Right cardiac atrium (tissue), 5 donors: Measurements from ENCODE around the gene BANP. TPM values are rescaled to one million over a fixed set of nuclear protein-coding genes. Genes with fewer than 3 reads are reported as not detected.

ENCODE experiments used
- ATAC-seq, 2 donors: fragments of 200-7000 bp; cut with Tn5 transposase; one replicate each; pipeline versions ENCODE4 v1.8.0 to v1.9.1; 2020; ENCODE audit warnings: moderate library complexity in 2 of 2, mild to moderate bottlenecking in 1 of 2
- DNase-seq, 3 donors: peaks; one replicate each; pipeline ENCODE4 v3.0.0-alpha.2; 2020
- H3K27ac ChIP-seq: one replicate; pipeline ENCODE4 v1.5.1; 2013; ENCODE audit warnings: mild to moderate bottlenecking, low read length, control low read depth, moderate library complexity
- H3K27me3 ChIP-seq: one replicate; pipeline ENCODE4 v1.6.1; 2013; ENCODE audit not compliant: control insufficient read depth, insufficient read depth
- H3K4me1 ChIP-seq: one replicate; pipeline ENCODE4 v1.6.1; 2013; ENCODE audit warnings: low read length; ENCODE audit not compliant: control insufficient read depth, insufficient read depth
- H3K4me3 ChIP-seq: one replicate; pipeline ENCODE4 v1.5.1; 2013; ENCODE audit warnings: low read length, control low read depth
- H3K9me3 ChIP-seq: one replicate; pipeline ENCODE4 v1.6.1; 2013; ENCODE audit warnings: low read length; ENCODE audit not compliant: control insufficient read depth
- WGBS: extraction: QIAGEN DNeasy Blood & Tissue Kit; methylation state at CpG from one replicate; pipeline ENCODE4 v1.1.7; 2013; 5-methylcytosine and 5-hydroxymethylcytosine counted together
- intact Hi-C, 4 donors: fragments of 100-400 bp; cut with DNase I; formaldehyde crosslinking; loops; one replicate each; pipeline versions ENCODE4 v1.11.0 to v1.14.0; 2022 to 2023
- polyA plus RNA-seq: library from polyadenylated mRNA; stranded (reverse); fragments of 200-250 nt; gene quantifications from one replicate; pipeline ENCODE4 v1.2.3, GENCODE V29; 2013
- total RNA-seq, 4 donors: library from RNA; stranded (reverse); fragmentation: NEBNext Ultra II Directional; extraction: Animal tissue kit (Norgen Biotek cat#: 25700); gene quantifications; one replicate each; pipeline ENCODE4 v1.2.1, GENCODE V29; 2021
- donor health status: healthy with polysubstance abuse.
- donor health status: DM: no; HTN: yes; CAD: no.
- donor health status: DM: no; HTN: no; CAD: no.
- donor health status: DM: no; HTN: yes; CAD: no; lungs with severe emphysema.
- donor health status: DM: yes; HTN: yes; CAD: no.

The BANP gene
- total and polyA plus RNA-seq, 5 donors = 9.0 to 18.1 (median 17.2) TPM

DNA sequence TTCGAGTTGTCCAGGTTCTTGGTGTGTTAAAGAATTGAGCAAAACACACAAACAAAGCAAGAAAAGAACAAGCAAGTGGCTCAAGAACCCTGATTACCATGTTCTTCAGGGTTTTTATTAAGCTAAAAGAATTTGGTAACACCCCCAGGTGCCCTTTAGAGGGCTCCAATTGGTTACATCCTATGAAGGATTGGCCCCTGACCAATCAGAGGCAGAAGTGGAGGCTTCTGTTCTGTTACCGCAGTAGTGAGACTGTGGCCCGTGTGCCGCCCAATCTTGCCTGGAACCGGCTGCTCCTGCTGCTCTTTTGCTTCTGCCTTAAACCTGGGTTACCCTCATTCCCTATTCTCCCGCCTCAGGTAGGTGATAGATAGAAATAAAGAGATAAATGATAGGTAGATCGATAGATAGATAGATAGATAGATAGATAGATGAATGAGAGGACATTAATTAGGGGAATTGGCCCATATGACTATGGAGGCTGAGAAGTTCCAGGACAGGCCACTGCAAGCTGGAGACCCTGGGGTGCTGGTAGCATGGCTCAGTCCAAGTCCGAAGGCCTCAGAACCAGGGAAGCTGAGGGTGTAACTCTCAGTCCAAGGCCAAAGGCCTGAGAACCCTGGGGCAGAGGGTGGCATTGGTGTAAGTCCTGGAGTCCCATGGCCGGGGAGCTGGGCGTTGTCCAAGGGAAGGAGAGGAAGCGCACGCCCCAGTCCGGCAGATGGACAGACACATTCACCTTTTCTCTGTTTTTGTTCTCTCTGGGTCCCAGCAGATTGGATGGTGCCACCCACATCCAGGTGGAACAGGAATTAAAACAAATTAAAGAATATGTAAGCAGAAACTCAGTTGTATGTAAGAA, 11.4 kb upstream of the BANP start:
- intact Hi-C loops = no loop called here
- H3K4me3 ChIP-seq = no peak overlapping the region
- ATAC-seq = no peak
- H3K9me3 ChIP-seq = no peaks in the 10 kb centered on the region
- DNase-seq = no peak
- H3K27ac ChIP-seq = no peak overlapping the region
- no peaks in the 10 kb centered on the region for H3K27me3 ChIP-seq
- H3K4me1 ChIP-seq = no peaks in the 10 kb centered on the region
- WGBS = 88% methylated on average over 13 of the region's 13 CpGs

DNA sequence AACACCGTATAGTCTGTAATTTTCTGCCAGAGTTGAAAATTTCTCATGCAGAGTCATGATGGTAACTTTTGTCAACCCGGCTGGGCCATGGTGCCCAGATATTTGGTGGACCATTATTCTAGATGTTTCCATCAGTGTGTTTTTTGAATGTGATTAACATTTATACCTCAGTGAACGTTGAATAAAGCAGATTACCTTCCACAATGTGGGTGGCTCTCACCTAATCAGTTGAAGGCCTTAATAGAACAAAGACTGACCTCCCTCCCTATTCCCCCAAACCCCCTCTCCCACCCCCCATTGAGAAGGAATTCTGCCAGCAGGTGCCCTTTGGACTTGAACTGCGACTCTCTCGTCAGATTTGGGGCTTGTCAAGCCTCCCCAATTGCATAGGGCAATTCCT, 8.6 kb upstream of the BANP start:
- H3K4me3 ChIP-seq = no peak overlapping the region
- DNase-seq (no peak), ATAC-seq (no peak)
- H3K9me3 ChIP-seq = no peaks in the 10 kb centered on the region
- intact Hi-C loops = no loop called here
- 79% methylated on average over 5 of the region's 5 CpGs for WGBS
- no peak overlapping the region for H3K27ac ChIP-seq
- peaks cover 2% of the 10 kb centered on the region for H3K4me1 ChIP-seq
- no peaks in the 10 kb centered on the region for H3K27me3 ChIP-seq

DNA sequence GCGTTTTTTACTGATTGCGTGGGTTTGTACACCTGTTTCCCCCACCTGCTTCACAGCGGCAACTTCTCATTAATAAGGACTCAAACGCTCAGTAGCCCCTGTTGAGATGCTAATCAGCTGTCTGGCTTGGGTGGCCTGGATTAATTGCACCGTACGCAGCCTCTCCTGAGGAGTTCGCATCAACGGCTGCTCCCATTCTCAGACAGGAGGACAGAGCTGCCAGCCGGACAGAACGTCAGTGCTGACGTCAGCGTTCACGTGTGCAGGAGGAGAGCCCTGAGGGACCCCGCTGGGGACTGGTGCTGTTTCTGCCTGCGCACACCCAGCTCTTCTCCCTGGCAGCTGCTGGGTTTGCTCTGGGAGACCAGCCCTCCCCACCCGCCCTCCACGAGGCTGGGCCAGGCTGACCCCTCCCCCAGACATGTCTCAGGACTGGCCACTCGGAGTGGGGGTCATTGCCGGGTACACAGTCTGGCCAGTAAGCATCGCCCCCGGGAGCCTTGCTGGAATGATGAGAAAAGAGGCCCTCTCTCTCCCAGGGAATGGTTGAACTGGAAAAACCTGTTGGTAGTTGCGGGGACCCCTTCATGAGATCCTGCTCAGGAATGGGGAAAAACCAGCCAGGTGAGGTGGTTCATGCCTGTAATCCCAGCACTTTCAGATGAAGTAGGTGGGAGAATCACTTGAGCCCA, 5.7 kb upstream of the BANP start:
- 24% methylated on average over 22 of the region's 22 CpGs for WGBS
- peak overlapping the region; percentile 36 for H3K27ac ChIP-seq
- peaks cover 2% of the 10 kb centered on the region for H3K4me1 ChIP-seq
- peak; percentile 90 for ATAC-seq
- H3K4me3 ChIP-seq = peak overlapping the region; percentile 31
- intact Hi-C loops = no loop called here
- H3K9me3 ChIP-seq = no peaks in the 10 kb centered on the region
- peak; percentile 85 to 91 (median 87) for DNase-seq
- no peaks in the 10 kb centered on the region for H3K27me3 ChIP-seq

DNA sequence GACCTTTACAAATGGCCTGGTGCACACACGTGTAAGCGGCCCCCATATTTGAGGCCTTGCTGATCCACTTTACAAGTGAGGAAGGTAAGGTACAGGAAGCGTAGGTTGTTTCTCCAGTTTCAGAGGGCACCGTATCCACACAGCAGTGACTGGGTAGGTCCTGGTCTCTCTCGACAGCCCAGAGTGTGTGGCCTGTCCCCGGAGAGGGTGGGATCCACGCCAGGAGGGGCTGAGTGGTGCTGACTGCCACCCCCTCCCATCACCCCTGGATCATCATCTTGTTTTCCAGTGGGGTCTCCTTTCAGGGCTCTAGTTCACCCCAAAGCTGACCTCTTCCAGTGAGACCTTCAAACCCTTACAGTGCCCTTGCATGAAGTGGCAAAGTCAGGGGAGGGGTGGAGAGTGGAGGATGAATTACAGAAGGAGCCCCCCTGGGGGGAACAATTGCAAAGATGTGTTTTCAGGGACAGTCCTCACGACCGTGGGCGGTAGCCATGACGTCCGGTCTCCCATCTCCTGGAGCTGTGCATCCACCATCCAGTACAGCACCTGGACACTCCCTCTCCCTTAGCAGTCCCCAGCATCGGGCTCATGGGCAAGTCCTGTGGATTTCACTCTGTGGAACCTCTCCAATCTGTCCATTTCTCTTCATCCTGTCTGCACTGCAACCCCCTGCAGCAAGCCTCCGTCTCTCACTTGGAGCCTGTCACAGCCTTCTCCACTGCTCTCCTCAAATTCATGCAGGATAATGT, 4.5 kb upstream of the BANP start:
- Histone ChIP-seq H3K4me3 (no peak overlapping the region), H3K27ac (no peak overlapping the region), H3K4me1 (peaks cover 2% of the 10 kb centered on the region), H3K27me3 (no peaks in the 10 kb centered on the region), H3K9me3 (no peaks in the 10 kb centered on the region)
- DNase-seq = no peak
- intact Hi-C loops = no loop called here
- 73% methylated on average over 14 of the region's 14 CpGs for WGBS
- no peak for ATAC-seq

DNA sequence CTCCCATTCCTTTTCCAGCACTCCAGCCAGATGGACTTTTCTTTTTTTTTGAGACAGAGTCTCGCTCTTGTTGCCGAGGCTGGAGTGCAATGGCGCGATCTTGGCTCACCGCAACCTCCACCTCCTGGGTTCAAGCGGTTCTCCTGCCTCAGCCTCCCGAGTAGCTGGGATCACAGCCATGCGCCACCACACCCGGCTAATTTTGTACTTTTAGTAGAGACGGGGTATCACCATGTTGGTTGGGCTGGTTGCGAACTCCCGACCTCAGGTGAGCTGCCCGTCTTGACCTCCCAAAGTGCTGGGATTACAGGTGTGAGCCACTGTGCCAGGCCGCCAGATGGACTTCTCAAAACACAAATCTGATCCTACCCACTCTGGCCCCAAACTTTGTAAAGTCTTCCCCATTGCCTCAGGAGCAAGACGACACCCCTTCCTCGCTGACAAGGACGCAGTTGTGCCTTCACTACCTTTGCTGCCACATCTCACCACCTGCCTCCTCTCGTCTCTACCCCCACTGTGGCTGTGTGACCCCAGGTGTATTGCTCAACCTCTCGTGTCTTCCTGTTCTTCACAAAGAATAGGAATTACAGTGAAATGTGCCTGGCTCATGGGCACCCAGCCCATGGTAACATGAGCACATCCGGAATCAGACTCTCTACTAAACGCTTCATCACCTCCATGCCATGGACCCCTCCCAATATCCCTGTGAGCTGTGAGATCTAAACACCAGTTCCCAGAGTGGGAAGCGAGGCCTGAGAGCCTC, 3.7 kb upstream of the BANP start:
- Histone ChIP-seq H3K4me3 (no peak overlapping the region), H3K27me3 (no peaks in the 10 kb centered on the region), H3K9me3 (no peaks in the 10 kb centered on the region), H3K4me1 (peaks cover 2% of the 10 kb centered on the region), H3K27ac (no peak overlapping the region)
- intact Hi-C loops = no loop called here
- no peak for DNase-seq
- no peak for ATAC-seq
- 85% methylated on average over 22 of the region's 22 CpGs for WGBS

DNA sequence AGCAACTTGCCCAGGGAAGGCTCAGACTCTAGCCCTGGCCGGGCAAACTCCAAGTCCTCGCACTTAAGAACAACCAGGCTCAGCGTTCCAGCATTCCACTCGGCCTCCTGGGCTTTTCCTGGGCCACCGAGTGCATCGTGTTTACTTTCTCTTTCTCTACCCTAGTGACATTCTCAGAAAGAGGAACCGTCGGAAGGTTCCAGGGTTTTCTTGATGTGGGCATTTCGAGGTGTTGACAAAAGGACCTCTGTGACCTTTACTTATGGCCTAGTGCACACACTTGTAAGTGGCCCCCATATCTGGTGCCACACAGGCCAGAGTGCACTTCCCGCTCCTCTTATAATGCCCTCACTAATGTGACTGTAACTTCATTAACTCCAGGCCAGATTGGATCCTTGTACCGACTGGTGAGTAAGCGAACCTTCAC, 3.1 kb upstream of the BANP start:
- no peak for DNase-seq
- H3K27me3 ChIP-seq = no peaks in the 10 kb centered on the region
- H3K9me3 ChIP-seq = no peaks in the 10 kb centered on the region
- H3K4me1 ChIP-seq = peaks cover 2% of the 10 kb centered on the region
- intact Hi-C loops = no loop called here
- 71% methylated on average over 12 of the region's 12 CpGs for WGBS
- no peak overlapping the region for H3K27ac ChIP-seq
- H3K4me3 ChIP-seq = no peak overlapping the region
- ATAC-seq = no peak

DNA sequence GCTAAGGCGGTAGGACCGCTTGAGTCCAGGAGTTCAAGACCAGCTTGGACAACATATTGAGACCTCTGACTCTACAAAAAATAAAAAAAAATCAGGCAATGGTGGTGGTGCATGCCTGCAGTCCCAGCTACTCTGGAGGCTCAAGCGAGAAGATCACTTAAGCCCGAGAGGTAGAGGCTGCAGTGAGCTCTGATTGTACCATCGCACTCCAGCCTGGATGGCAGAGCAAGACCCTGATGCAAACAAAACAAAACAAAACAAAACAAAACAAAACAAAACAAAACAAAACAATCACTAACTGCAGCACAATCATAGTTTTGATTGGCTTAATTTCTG, 2.5 kb upstream of the BANP start:
- H3K4me3 ChIP-seq = no peak overlapping the region
- no peak overlapping the region for H3K27ac ChIP-seq
- H3K27me3 ChIP-seq = no peaks in the 10 kb centered on the region
- intact Hi-C loops = no loop called here
- DNase-seq (no peak), ATAC-seq (no peak)
- H3K4me1 ChIP-seq = peaks cover 2% of the 10 kb centered on the region
- WGBS = 95% methylated on average over 5 of the region's 5 CpGs
- no peaks in the 10 kb centered on the region for H3K9me3 ChIP-seq

DNA sequence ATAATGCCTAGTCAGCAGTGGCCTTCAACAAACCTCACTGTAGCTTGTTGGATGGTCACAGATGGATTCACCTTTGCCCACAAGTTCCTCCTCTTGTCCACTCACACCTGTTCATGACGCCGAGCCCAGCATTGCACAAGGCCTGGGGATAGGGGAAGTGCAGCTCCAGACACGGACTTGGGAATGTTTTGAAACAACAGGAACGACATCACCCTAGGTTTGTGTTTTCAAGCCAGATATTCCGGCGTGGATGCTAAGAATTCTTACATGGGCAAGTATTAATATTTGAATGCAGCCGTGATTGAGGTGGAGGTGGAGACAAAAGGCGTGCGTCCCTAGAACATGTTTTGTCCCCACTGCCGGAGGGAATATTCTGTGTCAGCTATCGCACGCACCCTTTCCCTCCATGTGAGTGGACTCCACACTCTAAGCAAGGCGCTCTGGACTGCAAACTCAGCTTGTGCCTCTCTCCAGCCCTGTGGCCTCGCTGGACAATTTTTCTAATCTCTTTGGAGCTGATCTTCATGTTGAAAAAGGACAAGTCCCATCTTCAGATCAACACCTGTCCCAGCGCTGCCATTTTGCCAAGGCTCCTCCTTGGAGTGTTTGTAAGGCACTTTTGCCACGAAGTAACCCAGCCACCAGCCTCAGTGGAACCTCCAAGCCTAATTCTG, 2.0 kb upstream of the BANP start:
- ATAC-seq (no peak), DNase-seq (no peak)
- Histone ChIP-seq H3K4me1 (peaks cover 2% of the 10 kb centered on the region), H3K27me3 (no peaks in the 10 kb centered on the region), H3K9me3 (no peaks in the 10 kb centered on the region), H3K27ac (no peak overlapping the region), H3K4me3 (no peak overlapping the region)
- 86% methylated on average over 16 of the region's 16 CpGs for WGBS
- intact Hi-C loops = no loop called here

DNA sequence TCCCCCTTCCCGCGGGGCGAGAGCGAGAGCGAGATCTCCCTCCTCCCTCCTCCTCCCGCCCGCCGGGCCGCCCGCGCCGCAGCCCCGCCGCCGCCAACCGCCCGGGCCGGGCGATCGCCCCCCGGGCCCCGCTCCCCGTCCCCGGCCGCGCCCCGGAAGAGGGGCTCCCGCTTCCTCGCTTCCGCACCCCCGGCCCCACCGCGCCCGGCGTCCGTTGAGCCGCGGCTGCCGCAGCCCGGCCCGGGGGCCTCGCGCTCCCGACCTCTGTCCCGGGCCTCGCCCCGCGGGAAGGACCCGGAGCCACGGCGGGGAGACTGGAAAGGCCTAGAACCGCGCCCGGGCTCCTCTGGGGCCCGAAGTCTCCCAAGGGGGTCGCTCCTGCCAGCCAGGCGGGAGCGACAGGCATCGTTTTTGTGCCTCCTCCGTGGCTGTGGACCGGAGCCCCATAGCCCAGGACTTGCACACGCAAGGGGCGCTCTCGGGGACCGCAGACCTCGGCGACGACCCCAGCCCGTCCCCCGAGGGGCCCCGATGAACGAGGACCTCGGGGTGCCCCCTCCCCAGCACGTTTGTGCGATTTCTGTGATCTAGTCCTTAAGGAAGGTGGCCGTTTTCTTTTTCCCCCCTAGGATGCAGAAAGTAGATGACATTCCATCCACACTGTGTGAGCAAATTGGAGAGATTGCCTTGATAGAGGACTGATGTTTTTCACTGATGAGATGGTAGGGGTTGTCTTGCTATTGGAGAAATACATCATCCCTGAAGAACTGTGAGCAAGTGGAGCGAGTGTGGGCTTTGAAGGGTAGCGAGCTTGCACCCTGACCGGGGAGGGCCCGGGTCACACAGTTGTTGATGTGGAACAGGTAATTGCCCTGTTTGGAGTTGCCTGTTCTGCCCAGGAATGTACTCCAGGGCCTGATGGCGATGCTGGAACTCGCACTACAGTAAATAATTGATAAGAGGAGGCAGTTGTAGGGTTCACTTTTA, 611 bp downstream of the BANP start:
- H3K27ac ChIP-seq = peak overlapping the region; percentile 93
- no peaks in the 10 kb centered on the region for H3K27me3 ChIP-seq
- DNase-seq (peak in 2 of 3 donors; percentile 76 to 77), ATAC-seq (no peak)
- intact Hi-C loops = no loop called here
- peaks cover 9% of the 10 kb centered on the region for H3K4me1 ChIP-seq
- 1% methylated on average over 82 of the region's 82 CpGs for WGBS
- H3K4me3 ChIP-seq = peak overlapping the region; percentile 95
- H3K9me3 ChIP-seq = no peaks in the 10 kb centered on the region
